Body of pancreas (tissue), 4 donors: ENCODE results near the gene AKAP13. TPM values are rescaled to one million over a fixed set of nuclear protein-coding genes. Genes with fewer than 3 reads are reported as not detected.

ENCODE experiments used
- ATAC-seq: fragments of 150-250 bp; one replicate; pipeline ENCODE4 v1.9.1; 2016
- DNase-seq, 4 donors: peaks; one replicate each; pipeline ENCODE4 v3.0.0-alpha.2; 2019
- H3K27ac ChIP-seq, 4 donors: fragments of 200-600 bp; sonication (generic); 1 replicate in 3 of 4; 2 replicates in 1 of 4; pipeline versions ENCODE4 v1.5.1 to v1.6.1; 2016 to 2019; ENCODE audit warnings: mild to moderate bottlenecking in 1 of 4, mixed read lengths in 1 of 4, moderate library complexity in 1 of 4
- H3K27me3 ChIP-seq, 2 donors: fragments of 200-600 bp; sonication (generic); one replicate each; pipeline ENCODE4 v1.6.0; 2016; ENCODE audit warnings: mild to moderate bottlenecking in 1 of 2
- H3K36me3 ChIP-seq, 2 donors: fragments of 200-600 bp; sonication (generic); replicated peaks in 1 of 2; 2 replicates each; pipeline ENCODE4 v1.5.1; 2016; ENCODE audit warnings: low read depth in 2 of 2; ENCODE audit not compliant: insufficient read depth in 1 of 2
- H3K4me1 ChIP-seq: fragments of 200-600 bp; sonication (generic); one replicate; pipeline ENCODE4 v1.6.0; 2016
- H3K4me3 ChIP-seq, 2 donors: fragments of 200-600 bp; sonication (generic); 1 replicate in 1 of 2; 2 replicates in 1 of 2; pipeline ENCODE4 v1.5.1; 2016 to 2019
- H3K9me3 ChIP-seq, 3 donors: fragments of 200-600 bp; sonication (generic); 1 replicate in 2 of 3; 2 replicates in 1 of 3; pipeline ENCODE4 v1.5.1; 2016
- CTCF ChIP-seq, 7 experiments: fragments of 450-650 bp in 4 of 7; fragments of 200-600 bp in 3 of 7; sonication (generic) in 3 of 7; IDR thresholded peaks; one replicate each; pipeline ENCODE4 v1.5.1; 2016 to 2019; ENCODE audit warnings: antibody characterized with exemption in 7 of 7
- POLR2A ChIP-seq, 3 donors: fragments of 450-650 bp; IDR thresholded peaks; one replicate each; pipeline ENCODE4 v1.6.1; 2016; ENCODE audit warnings: antibody characterized with exemption in 3 of 3, mild to moderate bottlenecking in 2 of 3
- WGBS, 2 donors: methylation state at CpG; one replicate each; pipeline ENCODE4 v1.1.5; 2017; 5-methylcytosine and 5-hydroxymethylcytosine counted together
- intact Hi-C: fragments of 100-400 bp; cut with DNase I; formaldehyde crosslinking; loops from one replicate; pipeline ENCODE4 v1.15.1; 2023
- total RNA-seq, 2 donors: library from RNA; depleted of rRNA; stranded (reverse); fragments of >200 nt; gene quantifications; one replicate each; pipeline ENCODE4 v1.1.0, GENCODE V29; 2016

AKAP13 gene
- total RNA-seq, 2 donors from 2014 or later, result 102 to 160 TPM

- Histone ChIP-seq H3K9me3 (no peaks in the 10 kb centered on the region), H3K27ac (peak overlapping the region in 2 of 4 donors; percentile 18 to 63)
- ATAC-seq, result no peak
Measured at GRCh38 chr15:85615930-85616329, 235.5 kb downstream of the AKAP13 start.

GRCh38 chr15:85616549-85617110 is 236.2 kb downstream of the AKAP13 start:
- no peak for ATAC-seq
- Histone ChIP-seq H3K27me3 (no peaks in the 10 kb centered on the region), H3K9me3 (no peaks in the 10 kb centered on the region), H3K27ac (peak overlapping the region in 2 of 4 donors; percentile 14 to 63), H3K36me3 (no peaks in the 10 kb centered on the region), H3K4me3 (no peak overlapping the region), H3K4me1 (peaks cover 75% of the 10 kb centered on the region)
- TF ChIP-seq POLR2A (IDR thresholded peaks at IDR 0.05) (no peak), CTCF (IDR thresholded peaks at IDR 0.05) (no peak)
- intact Hi-C loops, result loop anchor here (10.0 kb wide), 1 partner anchor 62 kb away; no protein-coding TSS in a partner anchor
- no peak for DNase-seq

More at GRCh38 chr15:85615930-85616329, 235.5 kb downstream of the AKAP13 start:
- Histone ChIP-seq H3K36me3 (no peaks in the 10 kb centered on the region), H3K4me1 (peaks cover 71% of the 10 kb centered on the region), H3K4me3 (no peak overlapping the region), H3K27me3 (no peaks in the 10 kb centered on the region)
- TF ChIP-seq POLR2A (IDR thresholded peaks at IDR 0.05) (no peak), CTCF (IDR thresholded peaks at IDR 0.05) (peak in 6 of 7 experiments; percentile 15 to 45 (median 31))
- intact Hi-C loops, result loop anchor here (10.0 kb wide), 1 partner anchor 61 kb away; no protein-coding TSS in a partner anchor
- peak in 2 of 4 donors; percentile 25 to 26 for DNase-seq

- Histone ChIP-seq H3K9me3 (no peaks in the 10 kb centered on the region), H3K36me3 (no peaks in the 10 kb centered on the region), H3K27ac (peak overlapping the region in 2 of 4 donors; percentile 45 to 63), H3K27me3 (no peaks in the 10 kb centered on the region), H3K4me3 (no peak overlapping the region), H3K4me1 (peaks cover 88% of the 10 kb centered on the region)
- 12 to 33% methylated on average over 1 of the region's 1 CpG for WGBS, 2 donors
- DNase-seq (no peak), ATAC-seq (no peak)
- no peak for TF ChIP-seq POLR2A (IDR thresholded peaks at IDR 0.05)
- TF ChIP-seq CTCF (IDR thresholded peaks at IDR 0.05), result no peak
- intact Hi-C loops, result loop anchor here (10.0 kb wide), 1 partner anchor 63 kb away; no protein-coding TSS in a partner anchor
Measured at GRCh38 chr15:85618228-85618505, 237.8 kb downstream of the AKAP13 start.

GRCh38 chr15:85618956-85619491 is 238.6 kb downstream of the AKAP13 start:
- no peaks in the 10 kb centered on the region for H3K27me3 ChIP-seq
- no peaks in the 10 kb centered on the region for H3K9me3 ChIP-seq
- peak in 2 of 3 donors; percentile 29 to 35 for TF ChIP-seq POLR2A (IDR thresholded peaks at IDR 0.05)
- TF ChIP-seq CTCF (IDR thresholded peaks at IDR 0.05), result no peak
- peak overlapping the region in 3 of 4 donors; percentile 44 to 63 (median 45) for H3K27ac ChIP-seq
- 23 to 32% methylated on average over 8 of the region's 8 CpGs for WGBS, 2 donors
- ATAC-seq, result peak; percentile 56
- H3K4me3 ChIP-seq, result no peak overlapping the region
- no peaks in the 10 kb centered on the region for H3K36me3 ChIP-seq
- peak in 3 of 4 donors; percentile 42 to 63 (median 44) for DNase-seq
- peaks cover 94% of the 10 kb centered on the region for H3K4me1 ChIP-seq
- intact Hi-C loops, result loop anchor here (10.0 kb wide), 1 partner anchor 64 kb away; no protein-coding TSS in a partner anchor
